Stimulated activated CD8-positive, alpha-beta memory T cell treated with anti-CD3 and anti-CD28 coated beads, Interleukin-15, amount 100 ng/mL, for 24 hours (primary cell): Measurements from ENCODE around the gene INSYN2B.
"Not testable (repeated sequence)": the region's sequence is repeated elsewhere in the genome, so short reads cannot be mapped to it uniquely, and the experiment has no call there.

ENCODE experiments used
- DNase-seq: peaks from one replicate; pipeline ENCODE4 v3.0.0-alpha.2; 2020; ENCODE audit warnings: low read depth

Gene INSYN2B

GRCh38 chr5:169848792-169849191 is 131.5 kb downstream of the INSYN2B start:
- no peak for DNase-seq

GRCh38 chr5:169848271-169848670 is 132.0 kb downstream of the INSYN2B start:
- DNase-seq, result no peak

GRCh38 chr5:169847519-169847918 is 132.8 kb downstream of the INSYN2B start:
- DNase-seq, result no peak

GRCh38 chr5:169842699-169843098 is 137.6 kb downstream of the INSYN2B start:
- DNase-seq, result no peak

GRCh38 chr5:169840405-169840804 is 139.9 kb downstream of the INSYN2B start:
- no peak for DNase-seq

GRCh38 chr5:169838688-169839087 is 141.6 kb downstream of the INSYN2B start:
- DNase-seq, result no peak

- DNase-seq, result no peak
These were observed 142.6 kb downstream of the INSYN2B start for GRCh38 chr5:169837686-169838085.

- DNase-seq, result no peak
These were observed 143.3 kb downstream of the INSYN2B start for GRCh38 chr5:169836835-169837536.

GRCh38 chr5:169834540-169834939 is 145.8 kb downstream of the INSYN2B start:
- not testable (repeated sequence) for DNase-seq

GRCh38 chr5:169833681-169834292 is 146.5 kb downstream of the INSYN2B start:
- not testable (repeated sequence) for DNase-seq

- DNase-seq, result no peak
These were observed 147.4 kb downstream of the INSYN2B start for GRCh38 chr5:169832845-169833244.

GRCh38 chr5:169832304-169832703 is 148.0 kb downstream of the INSYN2B start:
- no peak for DNase-seq

- DNase-seq, result no peak
These were observed 149.0 kb downstream of the INSYN2B start for GRCh38 chr5:169831331-169831730.

GRCh38 chr5:169828385-169828784 is 151.9 kb downstream of the INSYN2B start:
- DNase-seq, result no peak

- DNase-seq, result no peak
These were observed 152.5 kb downstream of the INSYN2B start for GRCh38 chr5:169827769-169828168.

- no peak for DNase-seq
These were observed 153.7 kb downstream of the INSYN2B start for GRCh38 chr5:169826618-169827017.

GRCh38 chr5:169817031-169817430 is 163.3 kb downstream of the INSYN2B start:
- no peak for DNase-seq

- no peak for DNase-seq
These were observed 165.8 kb downstream of the INSYN2B start for GRCh38 chr5:169814522-169814921.
